Measurements from ENCODE around the gene ADGRV1. TPM values are rescaled to one million over a fixed set of nuclear protein-coding genes. Genes with fewer than 3 reads are reported as not detected.
"Not testable (repeated sequence)": the region's sequence is repeated elsewhere in the genome, so short reads cannot be mapped to it uniquely, and the experiment has no call there.

The ADGRV1 gene
- total RNA-seq, 4 donors from 2014 or later = 129 to 158 (median 145) TPM

DNA sequence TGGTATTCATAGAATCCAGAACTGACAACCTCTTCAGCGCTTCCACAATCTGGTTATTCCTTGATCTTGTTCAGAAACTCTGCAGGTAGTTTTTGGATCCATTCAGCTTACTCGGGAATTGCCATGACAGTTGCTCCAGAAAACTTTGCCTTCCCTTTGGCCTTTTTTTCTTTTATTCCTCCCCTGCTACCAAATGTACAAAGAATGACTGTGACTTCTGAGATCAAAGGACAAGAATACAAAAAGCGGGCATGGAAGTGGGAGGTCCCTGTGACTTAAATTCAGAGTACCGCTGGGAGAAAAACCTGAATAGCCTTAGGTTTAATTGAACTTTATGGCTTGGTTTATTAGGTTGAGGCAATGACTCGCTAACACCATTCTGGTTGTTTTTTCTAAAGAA, 59.5 kb downstream of the ADGRV1 start:
- WGBS, 2 donors = 86 to 94% methylated on average over 5 of the region's 5 CpGs
- H3K4me1 ChIP-seq = peaks cover 8 to 11% of the 10 kb centered on the region in 2 donors
- no peak for TF ChIP-seq POLR2A (IDR thresholded peaks at IDR 0.05)
- TF ChIP-seq, protein P1, sequence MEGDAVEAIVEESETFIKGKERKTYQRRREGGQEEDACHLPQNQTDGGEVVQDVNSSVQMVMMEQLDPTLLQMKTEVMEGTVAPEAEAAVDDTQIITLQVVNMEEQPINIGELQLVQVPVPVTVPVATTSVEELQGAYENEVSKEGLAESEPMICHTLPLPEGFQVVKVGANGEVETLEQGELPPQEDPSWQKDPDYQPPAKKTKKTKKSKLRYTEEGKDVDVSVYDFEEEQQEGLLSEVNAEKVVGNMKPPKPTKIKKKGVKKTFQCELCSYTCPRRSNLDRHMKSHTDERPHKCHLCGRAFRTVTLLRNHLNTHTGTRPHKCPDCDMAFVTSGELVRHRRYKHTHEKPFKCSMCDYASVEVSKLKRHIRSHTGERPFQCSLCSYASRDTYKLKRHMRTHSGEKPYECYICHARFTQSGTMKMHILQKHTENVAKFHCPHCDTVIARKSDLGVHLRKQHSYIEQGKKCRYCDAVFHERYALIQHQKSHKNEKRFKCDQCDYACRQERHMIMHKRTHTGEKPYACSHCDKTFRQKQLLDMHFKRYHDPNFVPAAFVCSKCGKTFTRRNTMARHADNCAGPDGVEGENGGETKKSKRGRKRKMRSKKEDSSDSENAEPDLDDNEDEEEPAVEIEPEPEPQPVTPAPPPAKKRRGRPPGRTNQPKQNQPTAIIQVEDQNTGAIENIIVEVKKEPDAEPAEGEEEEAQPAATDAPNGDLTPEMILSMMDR (IDR thresholded peaks at IDR 0.05) = no peak
- no peak overlapping the region for H3K27ac ChIP-seq
- H3K36me3 ChIP-seq = no peaks in the 10 kb centered on the region
- no peak overlapping the region for H3K4me3 ChIP-seq (replicated peaks in 1 of 3)
- DNase-seq = no peak
- no peaks in the 10 kb centered on the region for H3K27me3 ChIP-seq
- intact Hi-C loops (cut with DNase I) = no loop called here
- no peaks in the 10 kb centered on the region for H3K9me3 ChIP-seq

DNA sequence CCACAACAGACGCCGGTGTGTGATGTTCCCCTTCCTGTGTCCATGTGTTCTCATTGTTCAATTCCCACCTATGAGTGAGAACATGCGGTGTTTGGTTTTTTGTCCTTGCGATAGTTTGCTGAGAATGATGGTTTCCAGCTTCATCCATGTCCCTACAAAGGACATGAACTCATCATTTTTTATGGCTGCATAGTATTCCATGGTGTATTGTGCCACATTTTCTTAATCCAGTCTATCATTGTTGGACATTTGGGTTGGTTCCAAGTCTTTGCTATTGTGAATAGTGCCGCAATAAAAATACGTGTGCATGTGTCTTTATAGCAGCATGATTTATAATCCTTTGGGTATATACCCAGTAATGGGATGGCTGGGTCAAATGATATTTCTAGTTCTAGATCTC, 61.2 kb downstream of the ADGRV1 start:
- H3K27me3 ChIP-seq; H3K4me1 ChIP-seq; DNase-seq; H3K4me3 ChIP-seq (replicated peaks in 1 of 3); H3K27ac ChIP-seq; intact Hi-C loops (cut with DNase I); H3K36me3 ChIP-seq; H3K9me3 ChIP-seq: not testable (repeated sequence)
- 93 to 94% methylated on average over 5 to 6 of the region's 6 CpGs for WGBS, 2 donors

DNA sequence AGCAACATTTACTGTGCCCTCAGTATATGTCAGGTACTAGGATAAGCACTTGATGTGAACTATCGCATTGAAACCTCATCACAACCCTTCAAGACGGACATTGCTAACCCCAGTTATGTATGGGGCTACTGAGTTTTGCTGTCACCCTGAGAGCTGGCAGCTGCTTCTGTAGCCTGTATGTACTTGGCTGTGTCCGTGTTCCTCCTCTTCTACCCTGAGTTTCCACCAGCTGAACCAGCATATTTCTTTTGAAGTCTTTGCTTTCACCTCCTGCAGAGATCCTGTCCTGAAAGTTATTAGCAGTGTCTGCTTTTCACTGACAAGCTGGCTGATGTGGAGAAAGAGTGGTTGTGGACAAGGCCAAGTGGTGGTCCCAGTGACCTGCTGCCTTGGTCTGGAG, 63.3 kb downstream of the ADGRV1 start:
- WGBS, 2 donors = 89 to 92% methylated on average over 3 of the region's 3 CpGs
- Histone ChIP-seq H3K27me3 (no peaks in the 10 kb centered on the region), H3K36me3 (no peaks in the 10 kb centered on the region), H3K9me3 (no peaks in the 10 kb centered on the region), H3K4me3 (replicated peaks in 1 of 3) (no peak overlapping the region), H3K27ac (no peak overlapping the region), H3K4me1 (no peaks in the 10 kb centered on the region)
- no peak for TF ChIP-seq POLR2A (IDR thresholded peaks at IDR 0.05)
- TF ChIP-seq, protein P1 (IDR thresholded peaks at IDR 0.05) = no peak
- DNase-seq = no peak
- intact Hi-C loops (cut with DNase I) = no loop called here

DNA sequence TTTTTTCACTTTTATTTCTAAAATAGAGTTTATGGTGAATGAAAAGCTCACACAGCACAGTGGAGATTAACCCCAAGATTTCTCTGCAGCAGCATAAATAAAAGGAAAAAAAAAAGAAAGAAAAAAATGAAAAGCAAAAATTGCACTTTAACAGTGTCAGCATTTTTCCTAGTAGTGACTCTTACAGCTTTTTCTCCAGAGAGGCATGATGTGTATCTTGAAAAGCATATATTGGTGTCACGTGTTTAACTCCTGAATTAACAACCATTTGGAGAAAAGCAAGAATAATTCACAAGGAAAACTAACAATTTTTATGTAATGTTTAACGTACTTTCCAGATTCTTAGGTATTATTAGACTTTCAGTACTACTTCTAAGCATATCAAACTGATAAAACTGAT, 67.9 kb downstream of the ADGRV1 start:
- H3K27me3 ChIP-seq = no peaks in the 10 kb centered on the region
- no peak overlapping the region for H3K4me3 ChIP-seq (replicated peaks in 1 of 3)
- TF ChIP-seq, protein P1 (IDR thresholded peaks at IDR 0.05) = no peak
- no peak for TF ChIP-seq POLR2A (IDR thresholded peaks at IDR 0.05)
- H3K27ac ChIP-seq = no peak overlapping the region
- DNase-seq = no peak
- H3K4me1 ChIP-seq = no peaks in the 10 kb centered on the region
- H3K9me3 ChIP-seq = no peaks in the 10 kb centered on the region
- intact Hi-C loops (cut with DNase I) = no loop called here
- 85 to 86% methylated on average over 2 of the region's 2 CpGs for WGBS, 2 donors
- H3K36me3 ChIP-seq = no peaks in the 10 kb centered on the region

DNA sequence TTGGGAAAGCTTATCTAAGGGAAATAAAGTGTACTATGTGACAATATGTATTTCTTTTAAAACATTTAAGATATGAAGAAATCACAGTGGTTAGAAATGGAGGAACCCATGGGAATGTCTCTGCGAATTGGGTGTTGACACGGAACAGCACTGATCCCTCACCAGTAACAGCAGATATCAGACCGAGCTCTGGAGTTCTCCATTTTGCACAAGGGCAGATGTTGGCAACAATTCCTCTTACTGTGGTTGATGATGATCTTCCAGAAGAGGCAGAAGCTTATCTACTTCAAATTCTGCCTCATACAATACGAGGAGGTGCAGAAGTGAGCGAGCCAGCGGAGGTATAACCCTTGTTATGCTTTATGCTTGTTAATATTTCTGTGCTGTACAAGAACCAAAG, 69.9 kb downstream of the ADGRV1 start:
- no peaks in the 10 kb centered on the region for H3K27me3 ChIP-seq
- TF ChIP-seq, protein P1 (IDR thresholded peaks at IDR 0.05) = no peak
- no peak for TF ChIP-seq POLR2A (IDR thresholded peaks at IDR 0.05)
- intact Hi-C loops (cut with DNase I) = no loop called here

DNA sequence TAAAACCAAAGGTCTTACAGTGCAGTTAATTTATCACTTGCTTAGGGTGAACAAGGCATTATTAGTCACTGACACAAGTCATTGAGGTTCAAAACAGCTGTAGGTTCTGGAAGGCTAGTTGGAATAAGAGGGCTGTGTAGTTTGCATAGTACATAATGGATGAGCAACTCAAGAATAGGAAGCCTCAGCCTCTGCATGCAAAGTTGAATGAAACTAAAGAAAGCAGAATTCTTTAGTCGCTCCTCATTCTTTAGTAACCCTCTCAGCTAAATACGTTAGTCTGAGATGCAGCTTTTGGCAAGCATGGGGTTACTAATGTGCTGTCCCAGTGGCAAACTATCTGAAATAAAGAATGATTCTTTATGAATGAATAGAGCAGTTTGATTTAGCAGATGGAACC, 74.2 kb downstream of the ADGRV1 start:
- Histone ChIP-seq H3K4me3 (replicated peaks in 1 of 3) (no peak overlapping the region), H3K27me3 (no peaks in the 10 kb centered on the region), H3K9me3 (no peaks in the 10 kb centered on the region), H3K36me3 (no peaks in the 10 kb centered on the region), H3K4me1 (peaks cover 0 to 5% of the 10 kb centered on the region in 2 donors), H3K27ac (no peak overlapping the region)
- DNase-seq = no peak
- 16 to 27% methylated on average over 2 of the region's 2 CpGs for WGBS, 2 donors
- intact Hi-C loops (cut with DNase I) = no loop called here
- no peak for TF ChIP-seq POLR2A (IDR thresholded peaks at IDR 0.05)
- TF ChIP-seq, protein P1 (IDR thresholded peaks at IDR 0.05) = no peak

More for the DNA sequence above, 69.9 kb downstream of the ADGRV1 start:
- H3K36me3 ChIP-seq = no peaks in the 10 kb centered on the region
- peaks cover 0 to 5% of the 10 kb centered on the region in 2 donors for H3K4me1 ChIP-seq
- H3K9me3 ChIP-seq = no peaks in the 10 kb centered on the region
- no peak overlapping the region for H3K4me3 ChIP-seq (replicated peaks in 1 of 3)
- DNase-seq = no peak
- WGBS, 2 donors = 92 to 93% methylated on average over 6 of the region's 6 CpGs
- H3K27ac ChIP-seq = no peak overlapping the region

Measured in thyroid gland (tissue), 4 donors.